ENCODE data around the gene RAE1. TPM values are rescaled to one million over a fixed set of nuclear protein-coding genes. Genes with fewer than 3 reads are reported as not detected.

RAE1 gene
- total and polyA plus RNA-seq, 2 of the 8 experiments (the other 6 are each of a cell fraction or from before 2014, with no cell fraction given) = 35.9 to 44.9 TPM

- TF ChIP-seq MAX (IDR thresholded peaks at IDR 0.05) (no peak), CTBP2 (IDR thresholded peaks at IDR 0.05; ENCODE audit: borderline replicate concordance, insufficient read depth, insufficient read length, low read length) (no peak), RBBP5 (IDR thresholded peaks at IDR 0.05; ENCODE audit: borderline replicate concordance, low read depth, low read length) (no peak), SP2 (IDR thresholded peaks at IDR 0.05; ENCODE audit: low read length) (no peak), KDM1A (IDR thresholded peaks at IDR 0.05; ENCODE audit: borderline replicate concordance, low read length) (no peak)
Measured at GRCh38 chr20:57306747-57307146, 44.3 kb upstream of the RAE1 start (continued).

All from H1 (cell line).